ENCODE data around the gene PGBD1.

DNA sequence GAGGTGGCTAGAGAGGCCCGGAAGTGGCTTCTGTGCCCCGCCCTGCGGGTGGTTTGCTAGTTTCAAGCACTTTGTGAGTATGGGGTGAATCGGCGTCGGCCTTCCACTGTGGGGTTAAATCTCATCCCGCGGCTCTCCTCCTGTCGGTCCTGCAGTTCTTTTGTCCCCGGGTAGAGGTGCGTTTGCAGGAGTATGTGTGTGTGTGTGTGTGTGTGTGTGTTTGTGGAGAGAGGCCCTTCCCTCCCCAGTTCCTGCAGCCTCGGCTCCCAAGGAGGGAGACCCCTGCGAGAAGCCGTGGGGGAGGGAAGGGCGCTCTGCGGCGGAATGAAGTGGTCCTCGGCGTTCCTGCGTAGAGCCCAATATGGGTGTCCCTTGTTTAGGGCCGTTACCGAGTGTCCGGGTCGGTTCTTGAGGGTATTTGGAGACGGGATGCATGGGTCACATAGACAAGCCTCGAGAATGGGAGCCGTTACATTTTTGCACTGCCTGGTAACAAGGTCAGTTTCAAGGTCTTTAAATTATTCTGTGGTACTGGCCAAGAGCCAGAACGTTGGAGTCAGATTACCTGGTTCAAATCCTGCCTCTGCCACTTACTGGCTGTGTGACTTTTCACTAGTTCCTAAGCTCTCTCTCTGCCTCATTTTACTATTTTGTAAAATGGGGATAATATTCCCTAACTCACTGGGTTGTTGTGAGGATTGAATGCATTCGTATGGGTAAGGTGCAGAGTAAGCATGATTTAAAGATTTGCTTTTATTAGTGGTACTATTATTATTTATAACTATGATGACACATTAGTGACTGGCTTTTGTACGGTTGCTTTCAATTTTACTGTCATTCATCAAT, 68.7 kb downstream of the PGBD1 start, which contains the start of gene ZKSCAN3:
- TF ChIP-seq EP300 (IDR thresholded peaks at IDR 0.05; ENCODE audit: borderline replicate concordance) (no peak), ZBTB7A (IDR thresholded peaks at IDR 0.05; ENCODE audit: low read depth) (peak; percentile 66; the same call in 1 of the 2 replicates), EGR1 (IDR thresholded peaks at IDR 0.05) (no peak), RAD21 (IDR thresholded peaks at IDR 0.05; ENCODE audit: low read depth) (no peak), CREB1 (IDR thresholded peaks at IDR 0.05; ENCODE audit: low read depth) (no peak)
- TF ChIP-seq, protein P1, sequence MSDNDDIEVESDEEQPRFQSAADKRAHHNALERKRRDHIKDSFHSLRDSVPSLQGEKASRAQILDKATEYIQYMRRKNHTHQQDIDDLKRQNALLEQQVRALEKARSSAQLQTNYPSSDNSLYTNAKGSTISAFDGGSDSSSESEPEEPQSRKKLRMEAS (IDR thresholded peaks at IDR 0.05), result peak; percentile 43; the same call in 1 of the 2 replicates
- TF ChIP-seq, protein P2, sequence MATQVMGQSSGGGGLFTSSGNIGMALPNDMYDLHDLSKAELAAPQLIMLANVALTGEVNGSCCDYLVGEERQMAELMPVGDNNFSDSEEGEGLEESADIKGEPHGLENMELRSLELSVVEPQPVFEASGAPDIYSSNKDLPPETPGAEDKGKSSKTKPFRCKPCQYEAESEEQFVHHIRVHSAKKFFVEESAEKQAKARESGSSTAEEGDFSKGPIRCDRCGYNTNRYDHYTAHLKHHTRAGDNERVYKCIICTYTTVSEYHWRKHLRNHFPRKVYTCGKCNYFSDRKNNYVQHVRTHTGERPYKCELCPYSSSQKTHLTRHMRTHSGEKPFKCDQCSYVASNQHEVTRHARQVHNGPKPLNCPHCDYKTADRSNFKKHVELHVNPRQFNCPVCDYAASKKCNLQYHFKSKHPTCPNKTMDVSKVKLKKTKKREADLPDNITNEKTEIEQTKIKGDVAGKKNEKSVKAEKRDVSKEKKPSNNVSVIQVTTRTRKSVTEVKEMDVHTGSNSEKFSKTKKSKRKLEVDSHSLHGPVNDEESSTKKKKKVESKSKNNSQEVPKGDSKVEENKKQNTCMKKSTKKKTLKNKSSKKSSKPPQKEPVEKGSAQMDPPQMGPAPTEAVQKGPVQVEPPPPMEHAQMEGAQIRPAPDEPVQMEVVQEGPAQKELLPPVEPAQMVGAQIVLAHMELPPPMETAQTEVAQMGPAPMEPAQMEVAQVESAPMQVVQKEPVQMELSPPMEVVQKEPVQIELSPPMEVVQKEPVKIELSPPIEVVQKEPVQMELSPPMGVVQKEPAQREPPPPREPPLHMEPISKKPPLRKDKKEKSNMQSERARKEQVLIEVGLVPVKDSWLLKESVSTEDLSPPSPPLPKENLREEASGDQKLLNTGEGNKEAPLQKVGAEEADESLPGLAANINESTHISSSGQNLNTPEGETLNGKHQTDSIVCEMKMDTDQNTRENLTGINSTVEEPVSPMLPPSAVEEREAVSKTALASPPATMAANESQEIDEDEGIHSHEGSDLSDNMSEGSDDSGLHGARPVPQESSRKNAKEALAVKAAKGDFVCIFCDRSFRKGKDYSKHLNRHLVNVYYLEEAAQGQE (IDR thresholded peaks at IDR 0.05; ENCODE audit: low read depth), result no peak

All from Ishikawa (cell line).